ENCODE measurements around the gene TAB2.

Gene TAB2

DNA sequence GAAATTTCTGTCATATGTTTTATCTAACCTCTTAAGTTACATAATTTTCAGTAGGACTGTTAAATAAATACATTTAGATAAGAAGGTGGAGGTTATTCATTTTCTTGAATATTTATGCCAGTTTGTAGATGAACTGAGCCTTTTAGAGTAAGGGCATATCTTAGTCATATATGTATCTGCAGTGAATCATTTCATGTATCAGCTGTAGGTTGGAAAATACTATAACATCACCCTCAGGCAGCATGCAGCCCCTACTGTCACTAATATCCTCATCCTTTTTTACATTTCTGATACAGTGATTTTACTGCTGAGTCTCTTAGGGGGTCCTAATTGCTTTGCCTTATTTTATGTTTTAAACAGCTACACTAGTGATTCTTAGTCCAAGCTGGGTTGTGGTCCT, 63.0 kb downstream of the TAB2 start:
- no peak overlapping the region for H3K4me3 ChIP-seq (ENCODE audit: low read depth, low read length)
- no peak for DNase-seq
- TF ChIP-seq, protein P1, sequence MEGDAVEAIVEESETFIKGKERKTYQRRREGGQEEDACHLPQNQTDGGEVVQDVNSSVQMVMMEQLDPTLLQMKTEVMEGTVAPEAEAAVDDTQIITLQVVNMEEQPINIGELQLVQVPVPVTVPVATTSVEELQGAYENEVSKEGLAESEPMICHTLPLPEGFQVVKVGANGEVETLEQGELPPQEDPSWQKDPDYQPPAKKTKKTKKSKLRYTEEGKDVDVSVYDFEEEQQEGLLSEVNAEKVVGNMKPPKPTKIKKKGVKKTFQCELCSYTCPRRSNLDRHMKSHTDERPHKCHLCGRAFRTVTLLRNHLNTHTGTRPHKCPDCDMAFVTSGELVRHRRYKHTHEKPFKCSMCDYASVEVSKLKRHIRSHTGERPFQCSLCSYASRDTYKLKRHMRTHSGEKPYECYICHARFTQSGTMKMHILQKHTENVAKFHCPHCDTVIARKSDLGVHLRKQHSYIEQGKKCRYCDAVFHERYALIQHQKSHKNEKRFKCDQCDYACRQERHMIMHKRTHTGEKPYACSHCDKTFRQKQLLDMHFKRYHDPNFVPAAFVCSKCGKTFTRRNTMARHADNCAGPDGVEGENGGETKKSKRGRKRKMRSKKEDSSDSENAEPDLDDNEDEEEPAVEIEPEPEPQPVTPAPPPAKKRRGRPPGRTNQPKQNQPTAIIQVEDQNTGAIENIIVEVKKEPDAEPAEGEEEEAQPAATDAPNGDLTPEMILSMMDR (IDR thresholded peaks at IDR 0.05; ENCODE audit: low read depth, low read length): no peak
- peaks cover 44% of the 10 kb centered on the region for H3K36me3 ChIP-seq
- H3K4me1 ChIP-seq: no peaks in the 10 kb centered on the region
- no peaks in the 10 kb centered on the region for H3K27me3 ChIP-seq
- H3K9me3 ChIP-seq: no peaks in the 10 kb centered on the region

DNA sequence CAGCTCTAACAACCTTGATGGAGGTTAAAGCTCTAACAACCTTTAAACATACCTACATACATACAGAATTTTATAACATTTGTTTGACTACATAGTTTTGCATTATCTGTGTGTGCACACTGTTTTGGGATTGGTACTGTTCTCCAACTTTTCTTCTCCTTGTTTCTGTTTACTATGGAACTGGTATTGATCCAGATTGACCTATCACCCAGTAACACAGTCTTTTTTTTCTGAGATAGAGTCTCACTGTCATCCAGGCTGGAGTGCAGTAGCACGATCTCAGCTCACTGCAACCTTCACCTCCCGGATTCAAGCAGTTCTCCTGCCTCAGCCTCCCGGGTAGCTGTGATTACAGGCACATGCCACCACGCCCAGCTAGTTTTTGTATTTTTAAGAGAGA, 65.9 kb downstream of the TAB2 start:
- no peak overlapping the region for H3K4me3 ChIP-seq (ENCODE audit: low read depth, low read length)
- H3K9me3 ChIP-seq: no peaks in the 10 kb centered on the region
- no peaks in the 10 kb centered on the region for H3K27me3 ChIP-seq
- H3K36me3 ChIP-seq: peaks cover 36% of the 10 kb centered on the region
- DNase-seq: no peak
- TF ChIP-seq, protein P1 (IDR thresholded peaks at IDR 0.05; ENCODE audit: low read depth, low read length): no peak
- H3K4me1 ChIP-seq: no peaks in the 10 kb centered on the region

DNA sequence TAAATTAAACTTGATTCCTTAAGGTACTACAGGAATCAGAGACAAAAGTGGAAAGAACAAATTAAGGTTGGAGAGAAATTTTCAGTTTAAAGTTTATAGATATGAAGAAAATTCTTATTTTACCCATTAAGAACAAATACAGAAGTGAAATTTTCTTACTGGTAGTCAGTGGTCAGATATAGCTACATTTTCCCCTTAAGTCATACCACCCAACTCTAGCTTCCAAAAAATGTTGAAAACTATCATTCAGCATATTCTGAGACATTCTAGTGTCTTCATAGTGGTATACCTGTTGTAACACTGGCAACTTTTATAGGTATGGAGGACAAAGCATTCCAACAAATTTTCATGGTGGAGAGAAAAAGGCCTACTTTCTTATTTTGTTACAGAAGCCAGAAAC, 67.0 kb downstream of the TAB2 start:
- Histone ChIP-seq H3K4me1 (no peaks in the 10 kb centered on the region), H3K4me3 (ENCODE audit: low read depth, low read length) (no peak overlapping the region), H3K36me3 (peaks cover 26% of the 10 kb centered on the region), H3K27me3 (no peaks in the 10 kb centered on the region), H3K9me3 (no peaks in the 10 kb centered on the region)
- TF ChIP-seq, protein P1 (IDR thresholded peaks at IDR 0.05; ENCODE audit: low read depth, low read length): no peak
- DNase-seq: no peak

DNA sequence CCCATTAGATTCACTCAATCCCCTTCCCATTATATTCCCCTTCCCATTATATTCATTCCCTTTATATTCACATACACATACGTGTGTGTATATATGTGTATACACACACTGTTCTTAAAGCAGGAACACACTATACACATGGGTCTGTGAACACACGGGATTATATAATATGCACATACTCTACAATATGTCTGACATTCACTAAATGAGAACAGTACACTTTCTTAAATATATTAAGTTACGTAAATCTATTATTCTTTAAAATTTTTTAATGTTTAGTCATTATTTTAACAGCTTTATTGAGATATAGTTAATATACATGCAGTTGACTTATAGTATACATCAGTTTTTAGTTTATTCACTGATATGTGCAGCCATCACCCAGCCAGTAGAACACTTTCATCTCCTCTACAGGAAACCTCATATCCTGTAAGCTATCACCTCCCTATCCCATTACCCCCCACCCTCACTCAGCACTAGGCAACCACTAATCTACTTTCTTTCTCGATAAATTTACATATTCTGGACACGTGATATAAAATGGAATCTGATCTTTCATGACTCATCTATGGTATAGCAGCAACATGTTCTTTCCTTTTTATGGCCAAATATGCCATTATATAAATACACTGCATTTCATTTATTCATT, 68.6 kb downstream of the TAB2 start:
- no peak for DNase-seq
- Histone ChIP-seq H3K36me3 (peaks cover 26% of the 10 kb centered on the region), H3K4me3 (ENCODE audit: low read depth, low read length) (no peak overlapping the region), H3K9me3 (no peaks in the 10 kb centered on the region), H3K4me1 (no peaks in the 10 kb centered on the region), H3K27me3 (no peaks in the 10 kb centered on the region)
- TF ChIP-seq, protein P1 (IDR thresholded peaks at IDR 0.05; ENCODE audit: low read depth, low read length): no peak

DNA sequence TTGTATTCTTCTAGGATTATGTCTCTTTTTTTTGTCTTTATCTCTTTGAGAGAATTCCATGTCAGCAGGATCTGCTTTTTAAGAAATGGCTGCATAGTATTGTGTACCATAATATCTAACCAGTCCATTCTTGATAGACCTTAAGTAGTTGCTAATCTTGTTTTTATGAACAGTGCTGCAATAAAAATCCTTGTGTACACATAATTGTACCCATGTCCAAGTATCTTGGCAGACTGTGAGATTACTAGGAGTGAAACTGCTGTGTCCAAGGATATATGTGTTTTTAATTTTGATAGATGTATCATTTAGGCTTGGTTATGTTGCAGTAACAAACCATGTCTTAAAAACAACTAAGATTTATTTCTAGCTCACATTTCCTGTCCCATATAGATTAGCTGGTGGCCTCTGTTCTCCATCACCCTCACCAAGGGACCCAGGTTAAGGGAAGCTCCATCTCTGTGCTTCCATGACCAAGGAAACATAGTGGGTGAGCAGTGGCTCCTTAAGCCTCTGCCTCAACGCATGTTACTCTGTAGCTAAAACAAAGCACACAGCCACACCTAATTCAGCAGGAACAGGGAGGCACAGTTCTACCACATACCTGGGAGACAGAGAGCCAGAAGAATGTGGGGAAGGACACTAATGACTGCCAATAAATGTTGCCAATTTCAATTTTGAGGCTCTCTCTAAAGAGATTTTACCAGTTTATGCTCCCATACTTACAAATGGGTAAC, 70.4 kb downstream of the TAB2 start:
- H3K4me3 ChIP-seq (ENCODE audit: low read depth, low read length): no peak overlapping the region
- no peaks in the 10 kb centered on the region for H3K27me3 ChIP-seq
- no peaks in the 10 kb centered on the region for H3K4me1 ChIP-seq
- H3K9me3 ChIP-seq: no peaks in the 10 kb centered on the region
- TF ChIP-seq, protein P1 (IDR thresholded peaks at IDR 0.05; ENCODE audit: low read depth, low read length): no peak
- peaks cover 14% of the 10 kb centered on the region for H3K36me3 ChIP-seq
- no peak for DNase-seq

All from BE2C (cell line).